HG03432 (cell line): ENCODE results near the gene DYRK1B.
A peak's percentile ranks its signal among the peaks of the same experiment; 100 is the strongest.

ENCODE experiments used
- ATAC-seq: cut with Tn5 transposase; IDR thresholded peaks from one replicate; pipeline ENCODE4 v1.9.1; 2021; ENCODE audit warnings: mild to moderate bottlenecking, moderate library complexity; ENCODE audit not compliant: unreplicated experiment

The DYRK1B gene

GRCh38 chr19:39832341-39833083, 1.4 kb downstream of the DYRK1B start:
- no peak for ATAC-seq

GRCh38 chr19:39831679-39832078, 2.3 kb downstream of the DYRK1B start:
- ATAC-seq: no peak

- no peak for ATAC-seq
Measured at GRCh38 chr19:39830847-39831246, 3.1 kb downstream of the DYRK1B start.

GRCh38 chr19:39830406-39830805, 3.6 kb downstream of the DYRK1B start:
- ATAC-seq: no peak

GRCh38 chr19:39829702-39830275, 4.2 kb downstream of the DYRK1B start:
- ATAC-seq: no peak

GRCh38 chr19:39828654-39829032, 5.3 kb downstream of the DYRK1B start:
- ATAC-seq: no peak

GRCh38 chr19:39828015-39828653, 5.8 kb downstream of the DYRK1B start:
- no peak for ATAC-seq

- ATAC-seq: no peak
Measured at GRCh38 chr19:39827216-39827615, 6.7 kb downstream of the DYRK1B start.

- no peak for ATAC-seq
Measured at GRCh38 chr19:39826311-39826945, 7.5 kb downstream of the DYRK1B start.

- no peak for ATAC-seq
Measured at GRCh38 chr19:39825531-39826076, 8.4 kb downstream of the DYRK1B start.

GRCh38 chr19:39825093-39825463, 8.9 kb downstream of the DYRK1B start:
- no peak for ATAC-seq

GRCh38 chr19:39824143-39825092, 9.5 kb downstream of the DYRK1B start:
- peak; percentile 89 for ATAC-seq

GRCh38 chr19:39823686-39824085, 10.3 kb downstream of the DYRK1B start:
- no peak for ATAC-seq

- no peak for ATAC-seq
Measured at GRCh38 chr19:39820696-39821095, 13.3 kb downstream of the DYRK1B start.

- no peak for ATAC-seq
Measured at GRCh38 chr19:39819786-39820185, 14.2 kb downstream of the DYRK1B start.

GRCh38 chr19:39818626-39819097, 15.3 kb downstream of the DYRK1B start:
- peak; percentile 64 for ATAC-seq

- no peak for ATAC-seq
Measured at GRCh38 chr19:39817888-39818561, 15.9 kb downstream of the DYRK1B start.

- no peak for ATAC-seq
Measured at GRCh38 chr19:39816287-39817048, 17.5 kb downstream of the DYRK1B start.

- no peak for ATAC-seq
Measured at GRCh38 chr19:39814595-39814994, 19.4 kb downstream of the DYRK1B start.
